B cell (primary cell): ENCODE results near the gene GCNA. TPM values are rescaled to one million over a fixed set of nuclear protein-coding genes. Genes with fewer than 3 reads are reported as not detected.

ENCODE experiments used
- ATAC-seq: fragments of 200-7000 bp; cut with Tn5 transposase; one replicate; pipeline ENCODE4 v1.10.0; 2021; ENCODE audit warnings: low read depth, mild to moderate bottlenecking, moderate number of reproducible peaks, moderate library complexity
- CTCF ChIA-PET: fragments of 350-600 bp; sonication (Branson Sonifier 250); formaldehyde crosslinking; loops from one replicate; lab custom pipeline; 2021; ENCODE audit warnings: antibody characterized with exemption, inconsistent platforms; lab: Charles Lee
- POLR2A ChIA-PET: fragments of 350-600 bp; sonication (Branson Sonifier 250); formaldehyde crosslinking; loops from one replicate; lab custom pipeline; 2021; ENCODE audit warnings: antibody characterized with exemption; lab: Charles Lee
- DNase-seq: peaks from one replicate; pipeline ENCODE4 v3.0.0; 2013
- H2AFZ ChIP-seq: 2 replicates; pipeline ENCODE4 v1.6.1; 2012; ENCODE audit warnings: mild to moderate bottlenecking, low read depth, low read length; ENCODE audit not compliant: insufficient read depth, poor library complexity, severe bottlenecking
- H3K27ac ChIP-seq, 2 donors: 1 replicate in 1 of 2; 2 replicates in 1 of 2; pipeline ENCODE4 v1.5.1; 2012 to 2013; ENCODE audit warnings: low read length in 2 of 2, mild to moderate bottlenecking in 2 of 2, moderate library complexity in 1 of 2
- H3K27me3 ChIP-seq, 4 experiments: fragments of 200-600 bp in 1 of 4; sonication (generic) in 1 of 4; replicated peaks in 1 of 4; 1 replicate in 2 of 4; 2 replicates in 2 of 4; pipeline versions ENCODE4 v1.6.1 to v1.7.0; 2013 to 2016; ENCODE audit warnings: low read length in 3 of 4, mild to moderate bottlenecking in 2 of 4, mixed read lengths in 1 of 4, moderate library complexity in 1 of 4; ENCODE audit not compliant: insufficient read depth in 4 of 4, control insufficient read depth in 3 of 4; ENCODE audit errors: control extremely low read depth in 1 of 4
- H3K36me3 ChIP-seq, 2 experiments: replicated peaks in 1 of 2; 1 replicate in 1 of 2; 2 replicates in 1 of 2; pipeline versions ENCODE4 v1.6.1 to v1.7.1; 2013; ENCODE audit warnings: low read length in 1 of 2; ENCODE audit not compliant: insufficient read depth in 2 of 2, control insufficient read depth in 1 of 2; ENCODE audit errors: control extremely low read depth in 1 of 2, extremely low read depth in 1 of 2
- H3K4me1 ChIP-seq, 2 donors: fragments of 200-600 bp in 1 of 2; sonication (generic) in 1 of 2; 1 replicate in 1 of 2; 2 replicates in 1 of 2; pipeline versions ENCODE4 v1.5.1 to v1.6.1; 2013 to 2017; ENCODE audit warnings: low read length in 2 of 2; ENCODE audit not compliant: control insufficient read depth in 2 of 2, insufficient read depth in 2 of 2
- H3K4me2 ChIP-seq: replicated peaks from 2 replicates; pipeline ENCODE3; 2012; ENCODE audit warnings: mild to moderate bottlenecking, low read depth, low read length; ENCODE audit not compliant: poor library complexity, severe bottlenecking
- H3K4me3 ChIP-seq, 5 experiments: fragments of 200-600 bp in 1 of 5; sonication (generic) in 1 of 5; 1 replicate in 3 of 5; 2 replicates in 2 of 5; pipeline versions ENCODE4 v1.5.1 to v1.7.0; 2011 to 2016; ENCODE audit warnings: low read length in 4 of 5, mild to moderate bottlenecking in 4 of 5, low read depth in 2 of 5, control low read depth in 1 of 5, moderate library complexity in 1 of 5; ENCODE audit not compliant: insufficient read depth in 1 of 5; ENCODE audit errors: control extremely low read depth in 1 of 5, extremely low read depth in 1 of 5
- H3K79me2 ChIP-seq: fragments of 200-600 bp; sonication (generic); one replicate; pipeline ENCODE4 v1.6.0; 2016; ENCODE audit warnings: low read length; ENCODE audit not compliant: control insufficient read depth, insufficient read depth
- H3K9ac ChIP-seq: fragments of 200-600 bp; sonication (generic); 2 replicates; pipeline ENCODE4 v1.6.1; 2017; ENCODE audit warnings: mild to moderate bottlenecking, low read length, moderate library complexity
- H3K9me3 ChIP-seq, 3 donors: one replicate each; pipeline versions ENCODE4 v1.6.1 to v1.7.1; 2013; ENCODE audit warnings: low read length in 2 of 3; ENCODE audit not compliant: control insufficient read depth in 2 of 3, insufficient read depth in 1 of 3; ENCODE audit errors: control extremely low read depth in 1 of 3
- H4K20me1 ChIP-seq: 2 replicates; pipeline ENCODE4 v1.6.0; 2012; ENCODE audit warnings: mild to moderate bottlenecking, low read length; ENCODE audit not compliant: insufficient read depth, control insufficient read depth, poor library complexity, severe bottlenecking
- H3K27ac Mint-ChIP-seq: one replicate; pipeline ENCODE4 v1.8.0; 2021; ENCODE audit warnings: mixed read lengths
- H3K27me3 Mint-ChIP-seq: one replicate; pipeline ENCODE4 v1.8.0; 2021; ENCODE audit warnings: mixed read lengths
- H3K4me1 Mint-ChIP-seq: one replicate; pipeline ENCODE4 v1.8.0; 2021; ENCODE audit warnings: mixed read lengths
- H3K4me3 Mint-ChIP-seq: one replicate; pipeline ENCODE4 v1.8.0; 2021; ENCODE audit warnings: mixed read lengths
- H3K9me3 Mint-ChIP-seq: one replicate; pipeline ENCODE4 v1.8.0; 2022; ENCODE audit warnings: mixed read lengths; ENCODE audit not compliant: insufficient read depth
- EZH2 ChIP-seq: IDR thresholded peaks from 2 replicates; pipeline ENCODE4 v1.6.1; 2012; ENCODE audit warnings: borderline replicate concordance, low read depth, mild to moderate bottlenecking, moderate library complexity, low read length; ENCODE audit not compliant: insufficient read depth, poor library complexity, severe bottlenecking
- WGBS: methylation state at CpG from one replicate; pipeline ENCODE4 v1.1.5; 2013; ENCODE audit warnings: missing lambda C conversion rate; ENCODE audit not compliant: insufficient coverage; 5-methylcytosine and 5-hydroxymethylcytosine counted together
- intact Hi-C: fragments of 100-400 bp; cut with micrococcal nuclease; formaldehyde crosslinking; loops from one replicate; pipeline ENCODE4 v1.10.0; 2022
- polyA plus RNA-seq: library from polyadenylated mRNA; depleted of rRNA; stranded (reverse); fragments of >200 nt; gene quantifications from 2 replicates; pipeline ENCODE4 v1.2.3, GENCODE V29; 2012
- total RNA-seq, 2 donors: library from RNA; stranded (reverse); fragments of 120-200 nt in 1 of 2; gene quantifications; 1 replicate in 1 of 2; 2 replicates in 1 of 2; pipeline versions ENCODE4 v1.2.3 to v1.2.4, GENCODE V29; 2013 to 2022
- TF ChIP-seq, protein P1 (sequence below): fragments of 200-600 bp; IDR thresholded peaks from one replicate; pipeline ENCODE4 v1.8.0; 2022; ENCODE audit warnings: antibody characterized with exemption, mild to moderate bottlenecking

GCNA gene
- total and polyA plus RNA-seq, 2 donors (not counting 1 experiment from before 2014, with no cell fraction given): 4.7 to 6.2 TPM

GRCh38 chrX:71537743-71538142, 40.5 kb upstream of the GCNA start:
- CTCF ChIA-PET: no interaction called here
- Histone ChIP-seq H3K4me3 (no peak overlapping the region), H3K36me3 (peaks cover 1 to 24% of the 10 kb centered on the region in 2 experiments), H3K9me3 (no peaks in the 10 kb centered on the region), H3K79me2 (peaks cover 85% of the 10 kb centered on the region), H3K9ac (no peak overlapping the region), H2AFZ (no peak overlapping the region), H3K27ac (no peak overlapping the region), H3K27me3 (no peaks in the 10 kb centered on the region), H3K4me1 (peaks cover 38 to 52% of the 10 kb centered on the region in 2 donors), H3K4me2 (no peak overlapping the region), H4K20me1 (peaks cover 14% of the 10 kb centered on the region)
- TF ChIP-seq, protein P1, sequence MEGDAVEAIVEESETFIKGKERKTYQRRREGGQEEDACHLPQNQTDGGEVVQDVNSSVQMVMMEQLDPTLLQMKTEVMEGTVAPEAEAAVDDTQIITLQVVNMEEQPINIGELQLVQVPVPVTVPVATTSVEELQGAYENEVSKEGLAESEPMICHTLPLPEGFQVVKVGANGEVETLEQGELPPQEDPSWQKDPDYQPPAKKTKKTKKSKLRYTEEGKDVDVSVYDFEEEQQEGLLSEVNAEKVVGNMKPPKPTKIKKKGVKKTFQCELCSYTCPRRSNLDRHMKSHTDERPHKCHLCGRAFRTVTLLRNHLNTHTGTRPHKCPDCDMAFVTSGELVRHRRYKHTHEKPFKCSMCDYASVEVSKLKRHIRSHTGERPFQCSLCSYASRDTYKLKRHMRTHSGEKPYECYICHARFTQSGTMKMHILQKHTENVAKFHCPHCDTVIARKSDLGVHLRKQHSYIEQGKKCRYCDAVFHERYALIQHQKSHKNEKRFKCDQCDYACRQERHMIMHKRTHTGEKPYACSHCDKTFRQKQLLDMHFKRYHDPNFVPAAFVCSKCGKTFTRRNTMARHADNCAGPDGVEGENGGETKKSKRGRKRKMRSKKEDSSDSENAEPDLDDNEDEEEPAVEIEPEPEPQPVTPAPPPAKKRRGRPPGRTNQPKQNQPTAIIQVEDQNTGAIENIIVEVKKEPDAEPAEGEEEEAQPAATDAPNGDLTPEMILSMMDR: no peak
- TF ChIP-seq EZH2: no peak
- POLR2A ChIA-PET: interaction anchor here (0.6 kb wide), 1 partner anchor 128 kb away, joined by 7 read pairs; no protein-coding TSS in a partner anchor
- H3K4me1 Mint-ChIP-seq: peaks cover 50% of the 10 kb centered on the region
- DNase-seq (no peak), ATAC-seq (no peak)
- no peaks in the 10 kb centered on the region for H3K9me3 Mint-ChIP-seq
- WGBS: no CpG with 5 or more reads among the region's 9 CpGs
- peak overlapping the region; percentile 37 for H3K4me3 Mint-ChIP-seq
- intact Hi-C loops: loop anchor here (10.0 kb wide), 3 partner anchors 283 to 1403 kb away; partner anchors contain the start of genes IGBP1 and ZMYM3
- H3K27ac Mint-ChIP-seq: peak overlapping the region; percentile 37
- no peaks in the 10 kb centered on the region for H3K27me3 Mint-ChIP-seq

GRCh38 chrX:71540801-71541200, 37.4 kb upstream of the GCNA start:
- peaks cover 86% of the 10 kb centered on the region for H3K79me2 ChIP-seq
- no peaks in the 10 kb centered on the region for H3K9me3 ChIP-seq
- H3K36me3 ChIP-seq: peaks cover 1 to 49% of the 10 kb centered on the region in 2 experiments
- H3K4me1 Mint-ChIP-seq: peaks cover 56% of the 10 kb centered on the region
- intact Hi-C loops: loop anchor here (1.0 to 10.0 kb wide), 2 partner anchors 8 to 86 kb away; no protein-coding TSS in a partner anchor
- no peaks in the 10 kb centered on the region for H3K9me3 Mint-ChIP-seq
- ChIA-PET POLR2A (interaction anchor here (0.6 to 2.9 kb wide), 2 partner anchors 8 to 175 kb away, joined by 5 to 11 read pairs; partner anchors contain the start of genes OGT and TAF1), CTCF (interaction anchor here (0.5 kb wide), 1 partner anchor 85 kb away, joined by 3 read pairs; no protein-coding TSS in a partner anchor)
- H3K4me3 Mint-ChIP-seq: peak overlapping the region; percentile 64
- no peak for TF ChIP-seq EZH2
- TF ChIP-seq, protein P1: no peak
- no peaks in the 10 kb centered on the region for H3K27me3 Mint-ChIP-seq
- peak overlapping the region; percentile 27 for H3K4me2 ChIP-seq
- peaks cover 45 to 55% of the 10 kb centered on the region in 2 donors for H3K4me1 ChIP-seq
- no peak overlapping the region for H3K9ac ChIP-seq
- ATAC-seq: peak; percentile 13
- H3K27ac ChIP-seq: peak overlapping the region; percentile 34 to 54
- no peak overlapping the region for H3K4me3 ChIP-seq
- H4K20me1 ChIP-seq: peaks cover 8% of the 10 kb centered on the region
- DNase-seq: no peak
- WGBS: no CpG with 5 or more reads among the region's 3 CpGs
- H3K27me3 ChIP-seq: no peaks in the 10 kb centered on the region
- H3K27ac Mint-ChIP-seq: peak overlapping the region; percentile 84
- no peak overlapping the region for H2AFZ ChIP-seq
